Posterior vena cava (tissue), 2 donors: ENCODE measurements around the gene TMSB4Y. TPM values are rescaled to one million over a fixed set of nuclear protein-coding genes. Genes with fewer than 3 reads are reported as not detected.

Experiments used
- DNase-seq: peaks from one replicate; pipeline ENCODE4 v3.0.0-alpha.2; 2020; ENCODE audit warnings: low spot score
- intact Hi-C, 2 donors: fragments of 100-400 bp; cut with DNase I; formaldehyde crosslinking; loops; one replicate each; pipeline versions ENCODE4 v1.14.1 to v1.14.2; 2022 to 2023
- long read RNA-seq, 2 donors: library from polyadenylated mRNA; unstranded; transcript quantifications; one replicate each; pipeline ENCODE4 v2.0.0, GENCODE V29; 2020 to 2021
- total RNA-seq, 2 donors: library from RNA; stranded (reverse); fragmentation: NEBNext Ultra II Directional; extraction: Animal tissue kit (Norgen Biotek cat#: 25700); gene quantifications; one replicate each; pipeline ENCODE4 v1.2.1, GENCODE V29; 2021
- donor health status: DM: yes; HTN: yes; CAD: no.
- donor health status: DM: yes; HTN: yes; CAD: no.

TMSB4Y gene
- not detected for total RNA-seq
- long read RNA-seq, donor 1: 0 reads
- long read RNA-seq, donor 2: 0 reads

GRCh38 chrY:13703568-13703968 is at the start of gene TMSB4Y:
Gene TMSB4Y, plus strand, starts transcription at chrY:13703899.
- no peak for DNase-seq
- intact Hi-C loops: no loop called here

DNA sequence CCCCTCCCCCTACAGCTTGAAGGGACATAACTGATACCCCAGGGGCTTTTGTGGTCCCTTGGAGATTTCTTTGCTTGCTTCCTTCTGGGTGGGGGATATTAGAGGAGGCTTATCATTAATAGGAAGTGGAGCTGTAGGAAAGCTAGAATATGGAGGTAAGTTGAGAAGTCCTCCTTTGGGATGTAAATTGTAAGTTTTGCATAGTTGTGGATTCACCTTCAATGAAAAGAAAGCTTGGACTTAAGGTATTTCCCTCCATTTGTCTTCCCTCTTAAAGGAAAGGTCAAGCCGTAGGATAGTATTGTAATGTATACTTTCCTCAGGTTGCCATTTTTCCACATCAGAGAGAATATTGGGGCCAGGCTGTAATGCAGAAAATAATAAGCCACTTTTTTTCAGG is 39.5 kb upstream of the TMSB4Y start:
- intact Hi-C loops: no loop called here
- no peak for DNase-seq

GRCh38 chrY:13671122-13671521 is 32.6 kb upstream of the TMSB4Y start:
- no peak for DNase-seq
- intact Hi-C loops: no loop called here

- intact Hi-C loops: no loop called here
Observed at GRCh38 chrY:13702276-13702675, 1.4 kb upstream of the TMSB4Y start.

DNA sequence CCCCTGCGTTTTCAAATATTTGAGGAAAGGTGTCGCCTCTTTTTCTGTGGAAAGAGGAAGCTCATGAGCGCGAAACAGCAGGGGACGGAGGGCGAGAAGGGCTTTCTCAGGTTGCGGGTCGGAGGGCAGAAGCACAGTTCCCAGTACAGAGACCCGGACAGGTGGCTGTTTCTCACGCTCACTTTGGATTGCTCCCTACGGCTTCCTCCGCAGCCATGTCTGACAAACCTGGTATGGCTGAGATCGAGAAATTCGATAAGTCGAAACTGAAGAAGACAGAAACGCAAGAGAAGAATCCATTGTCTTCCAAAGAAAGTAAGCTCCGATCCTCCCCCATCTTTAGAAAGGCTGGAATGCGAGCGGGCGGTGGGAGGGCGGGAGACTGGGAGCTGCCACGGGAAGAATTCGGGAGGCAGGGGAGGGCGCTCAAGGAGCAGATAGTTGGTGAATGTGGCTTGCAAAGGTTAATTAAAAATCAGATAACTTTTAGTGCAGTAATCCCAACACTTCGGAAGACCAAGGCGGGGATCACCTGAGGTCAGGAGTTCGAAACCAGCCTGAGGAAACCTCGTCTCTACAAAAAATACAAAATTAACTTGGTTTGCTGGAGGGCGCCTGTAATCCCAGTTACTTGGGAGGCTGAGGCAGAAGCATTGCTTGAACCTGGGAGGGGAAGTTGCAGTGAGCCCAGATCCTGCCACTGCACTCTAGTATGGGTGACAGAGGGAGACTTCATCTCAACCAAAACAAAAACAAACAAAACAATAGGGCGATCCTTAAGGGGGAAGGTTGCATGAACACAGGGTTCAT is 627 bp downstream of the TMSB4Y start:
- intact Hi-C loops: no loop called here
- DNase-seq: no peak

More at GRCh38 chrY:13702276-13702675, 1.4 kb upstream of the TMSB4Y start:
- no peak for DNase-seq

DNA sequence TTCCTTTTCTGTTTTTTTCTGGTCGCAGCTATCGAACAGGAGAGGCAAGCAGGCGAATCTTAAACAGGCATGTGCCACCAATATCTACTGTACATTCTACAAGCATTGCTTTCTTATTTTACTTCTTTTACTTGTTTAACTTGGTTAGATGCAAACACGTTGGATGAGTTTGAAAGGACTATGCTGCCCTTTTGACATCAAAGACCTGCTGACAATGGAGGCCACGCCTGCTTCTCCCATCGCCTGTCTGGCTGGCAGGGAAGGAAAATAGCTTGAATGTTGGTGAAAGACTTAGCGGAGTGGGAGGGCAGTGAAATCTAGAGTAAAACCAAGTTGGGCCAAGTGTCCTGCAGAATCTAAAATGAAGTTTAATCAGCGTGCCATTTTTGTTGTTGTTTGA is 1.5 kb downstream of the TMSB4Y start:
- intact Hi-C loops: no loop called here
- no peak for DNase-seq

DNA sequence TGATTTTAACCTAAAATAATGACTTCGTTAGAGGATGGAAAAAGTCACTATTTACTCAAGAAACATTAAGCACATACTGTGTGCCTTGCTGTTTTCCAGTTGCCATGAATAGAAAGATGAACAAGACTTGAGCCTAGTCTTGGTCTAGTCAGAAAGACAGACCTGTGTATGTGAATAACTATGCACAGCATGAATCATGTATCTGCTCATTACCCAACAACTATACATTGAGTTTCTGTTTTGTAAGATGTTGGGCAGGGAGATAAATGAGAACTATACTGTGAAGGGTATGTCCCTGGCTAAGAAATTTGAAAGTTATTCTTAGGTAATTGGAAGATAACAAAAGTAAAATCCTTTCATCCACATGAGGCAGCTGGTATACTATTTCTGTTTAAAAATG is 4.3 kb downstream of the TMSB4Y start:
- DNase-seq: no peak
- intact Hi-C loops: no loop called here

- intact Hi-C loops: no loop called here
- DNase-seq: no peak
Observed at GRCh38 chrY:13718996-13719395, 15.3 kb downstream of the TMSB4Y start.

DNA sequence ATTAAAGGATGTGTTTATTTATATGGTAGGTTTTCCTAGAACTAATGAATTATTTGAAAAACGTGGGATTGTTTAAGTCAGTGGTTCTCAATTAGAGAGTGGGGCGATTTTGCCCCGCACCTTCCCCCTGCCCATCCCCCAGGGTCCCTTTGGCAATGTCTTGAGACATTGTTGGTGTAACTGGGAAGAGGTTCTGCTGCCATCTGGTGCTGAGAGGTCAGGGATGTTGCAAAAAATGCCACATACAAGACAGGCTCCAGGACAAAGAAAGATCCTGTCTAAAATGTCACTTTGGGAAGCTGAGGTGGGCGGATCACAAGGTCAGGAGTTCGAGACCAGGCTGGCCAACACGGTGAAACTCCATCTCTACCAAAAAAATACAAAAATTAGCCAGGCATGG is 25.8 kb downstream of the TMSB4Y start:
- intact Hi-C loops: no loop called here
- DNase-seq: no peak

- intact Hi-C loops: no loop called here
- DNase-seq: no peak
Observed at GRCh38 chrY:13738618-13739017, 34.9 kb downstream of the TMSB4Y start.

DNA sequence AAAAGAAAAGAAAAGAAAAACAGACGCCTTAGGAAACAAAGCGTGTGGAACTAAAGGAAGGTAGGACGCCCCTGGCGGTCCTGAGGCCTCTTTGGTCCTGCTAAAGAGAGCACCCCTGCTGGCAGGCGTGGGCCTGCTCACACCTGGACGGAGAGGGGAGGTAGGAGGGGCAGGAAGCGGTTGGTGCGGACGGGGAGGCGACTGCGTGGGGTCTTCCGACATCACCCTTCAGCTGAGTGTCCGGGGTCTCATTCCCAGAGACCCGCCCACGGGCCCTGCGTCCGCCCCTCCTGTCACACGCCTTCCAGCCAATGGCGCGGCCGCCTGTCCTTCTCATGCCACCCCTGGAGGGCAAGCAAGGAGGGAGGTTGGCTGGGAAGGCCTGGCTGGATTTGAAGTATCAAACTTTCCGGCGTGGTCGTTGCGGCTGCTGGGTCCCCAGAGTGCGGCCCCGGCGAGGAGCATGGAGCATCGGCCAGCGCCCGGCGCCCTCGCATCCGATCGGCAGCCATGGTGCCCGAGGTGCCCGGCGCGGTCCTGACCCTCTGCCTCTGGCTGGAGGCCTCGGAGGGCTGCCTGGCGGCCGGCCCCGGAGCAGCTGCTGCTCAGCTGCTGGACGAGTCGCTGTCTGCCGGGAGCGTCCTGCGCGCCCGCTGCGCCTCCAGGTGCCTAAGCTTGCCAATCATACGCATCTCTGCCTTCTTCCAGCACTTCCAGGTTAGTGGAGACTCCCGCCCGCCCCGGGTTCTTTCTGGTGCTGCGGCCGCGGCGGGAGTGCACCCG is 47.8 kb downstream of the TMSB4Y start:
- no peak for DNase-seq
- intact Hi-C loops: no loop called here

- intact Hi-C loops: no loop called here
- no peak for DNase-seq
Observed at GRCh38 chrY:13754661-13755060, 51.0 kb downstream of the TMSB4Y start.

Other genes starting within 250 kb of the TMSB4Y start
- gene UTY, start 223.9 kb upstream of the TMSB4Y start, total RNA-seq: not detected